ENCODE measurements around the gene WFDC2. TPM values are rescaled to one million over a fixed set of nuclear protein-coding genes. Genes with fewer than 3 reads are reported as not detected.

Gene WFDC2
- total and polyA plus RNA-seq, 2 experiments from 2014 or later, result 12.6 to 99.1 TPM

DNA sequence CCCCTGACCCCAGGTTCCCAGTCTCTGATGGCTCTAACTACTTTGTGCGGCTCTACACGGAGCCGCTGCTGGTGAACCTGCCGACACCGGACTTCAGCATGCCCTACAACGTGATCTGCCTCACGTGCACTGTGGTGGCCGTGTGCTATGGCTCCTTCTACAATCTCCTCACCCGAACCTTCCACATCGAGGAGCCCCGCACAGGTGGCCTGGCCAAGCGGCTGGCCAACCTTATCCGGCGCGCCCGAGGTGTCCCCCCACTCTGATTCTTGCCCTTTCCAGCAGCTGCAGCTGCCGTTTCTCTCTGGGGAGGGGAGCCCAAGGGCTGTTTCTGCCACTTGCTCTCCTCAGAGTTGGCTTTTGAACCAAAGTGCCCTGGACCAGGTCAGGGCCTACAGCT, 44.0 kb upstream of the WFDC2 start:
- Histone ChIP-seq H3K79me2 (no peaks in the 10 kb centered on the region), H3K4me3 (no peak overlapping the region), H3K27me3 (no peaks in the 10 kb centered on the region), H3K9me3 (ENCODE audit: low read depth) (no peaks in the 10 kb centered on the region), H4K20me1 (ENCODE audit: insufficient read depth, poor library complexity, severe bottlenecking) (no peaks in the 10 kb centered on the region), H3K9me2 (replicated peaks; ENCODE audit: insufficient read depth) (no peaks in the 10 kb centered on the region), H2AFZ (no peak overlapping the region), H3K36me3 (replicated peaks; ENCODE audit: insufficient read depth, low read depth) (no peaks in the 10 kb centered on the region), H3K27ac (no peak overlapping the region), H3K4me1 (ENCODE audit: insufficient read depth) (no peaks in the 10 kb centered on the region), H3K4me2 (no peak overlapping the region)
- 96% methylated on average over 17 of the region's 17 CpGs for WGBS (ENCODE audit: low lambda C conversion rate, missing lambda C conversion rate)
- no peak for TF ChIP-seq EZH2phosphoT487 (IDR thresholded peaks at IDR 0.05; ENCODE audit: low read depth, severe bottlenecking, unreplicated experiment)
- no peak for DNase-seq (ENCODE audit: low spot score)

DNA sequence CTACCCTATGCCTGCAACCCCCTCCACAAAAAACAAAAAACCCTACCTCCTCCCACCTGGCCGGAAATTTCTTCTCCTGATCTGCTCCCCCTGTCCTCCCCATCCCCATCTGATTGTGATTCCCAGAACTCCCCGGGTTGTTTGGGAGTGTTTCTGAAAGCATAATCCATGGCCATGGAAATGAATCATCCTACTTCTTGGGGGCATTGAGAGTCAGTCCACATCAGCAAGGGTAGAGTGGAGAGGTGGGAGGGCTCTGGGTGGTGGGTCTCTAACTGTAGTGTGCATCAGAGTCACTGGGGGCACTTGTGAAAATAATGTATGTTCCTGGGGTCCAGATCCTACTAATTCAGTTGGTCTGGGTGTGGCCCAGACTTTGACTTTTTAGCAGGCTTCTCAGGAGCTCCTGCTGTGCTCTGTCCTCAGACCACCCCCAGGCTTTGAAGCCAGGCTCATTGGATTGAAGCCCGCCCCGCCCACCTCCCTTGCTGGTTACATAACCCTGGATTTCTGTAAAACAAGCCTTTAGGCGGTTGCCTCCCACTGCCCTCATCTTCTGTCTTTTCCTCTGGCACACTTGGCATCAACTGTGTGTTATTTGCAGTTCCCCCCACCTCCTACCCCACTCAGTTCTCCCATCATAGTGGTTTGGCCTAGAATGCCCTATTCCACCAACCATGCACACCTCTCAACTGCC, 43.1 kb upstream of the WFDC2 start:
- Histone ChIP-seq H3K27me3 (no peaks in the 10 kb centered on the region), H3K9me2 (replicated peaks; ENCODE audit: insufficient read depth) (no peaks in the 10 kb centered on the region), H4K20me1 (ENCODE audit: insufficient read depth, poor library complexity, severe bottlenecking) (no peaks in the 10 kb centered on the region), H3K4me2 (no peak overlapping the region), H3K36me3 (replicated peaks; ENCODE audit: insufficient read depth, low read depth) (no peaks in the 10 kb centered on the region), H3K27ac (no peak overlapping the region), H2AFZ (no peak overlapping the region), H3K4me3 (no peak overlapping the region), H3K79me2 (no peaks in the 10 kb centered on the region), H3K4me1 (ENCODE audit: insufficient read depth) (no peaks in the 10 kb centered on the region), H3K9me3 (ENCODE audit: low read depth) (no peaks in the 10 kb centered on the region)
- no peak for TF ChIP-seq EZH2phosphoT487 (IDR thresholded peaks at IDR 0.05; ENCODE audit: low read depth, severe bottlenecking, unreplicated experiment)
- TF ChIP-seq EZH2 (IDR thresholded peaks at IDR 0.05; ENCODE audit: borderline replicate concordance), result no peak
- TF ChIP-seq, protein P1, sequence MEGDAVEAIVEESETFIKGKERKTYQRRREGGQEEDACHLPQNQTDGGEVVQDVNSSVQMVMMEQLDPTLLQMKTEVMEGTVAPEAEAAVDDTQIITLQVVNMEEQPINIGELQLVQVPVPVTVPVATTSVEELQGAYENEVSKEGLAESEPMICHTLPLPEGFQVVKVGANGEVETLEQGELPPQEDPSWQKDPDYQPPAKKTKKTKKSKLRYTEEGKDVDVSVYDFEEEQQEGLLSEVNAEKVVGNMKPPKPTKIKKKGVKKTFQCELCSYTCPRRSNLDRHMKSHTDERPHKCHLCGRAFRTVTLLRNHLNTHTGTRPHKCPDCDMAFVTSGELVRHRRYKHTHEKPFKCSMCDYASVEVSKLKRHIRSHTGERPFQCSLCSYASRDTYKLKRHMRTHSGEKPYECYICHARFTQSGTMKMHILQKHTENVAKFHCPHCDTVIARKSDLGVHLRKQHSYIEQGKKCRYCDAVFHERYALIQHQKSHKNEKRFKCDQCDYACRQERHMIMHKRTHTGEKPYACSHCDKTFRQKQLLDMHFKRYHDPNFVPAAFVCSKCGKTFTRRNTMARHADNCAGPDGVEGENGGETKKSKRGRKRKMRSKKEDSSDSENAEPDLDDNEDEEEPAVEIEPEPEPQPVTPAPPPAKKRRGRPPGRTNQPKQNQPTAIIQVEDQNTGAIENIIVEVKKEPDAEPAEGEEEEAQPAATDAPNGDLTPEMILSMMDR (IDR thresholded peaks at IDR 0.05; ENCODE audit: poor library complexity), result no peak
- DNase-seq (ENCODE audit: low spot score), result no peak
- WGBS (ENCODE audit: low lambda C conversion rate, missing lambda C conversion rate), result 91% methylated on average over 5 of the region's 5 CpGs

DNA sequence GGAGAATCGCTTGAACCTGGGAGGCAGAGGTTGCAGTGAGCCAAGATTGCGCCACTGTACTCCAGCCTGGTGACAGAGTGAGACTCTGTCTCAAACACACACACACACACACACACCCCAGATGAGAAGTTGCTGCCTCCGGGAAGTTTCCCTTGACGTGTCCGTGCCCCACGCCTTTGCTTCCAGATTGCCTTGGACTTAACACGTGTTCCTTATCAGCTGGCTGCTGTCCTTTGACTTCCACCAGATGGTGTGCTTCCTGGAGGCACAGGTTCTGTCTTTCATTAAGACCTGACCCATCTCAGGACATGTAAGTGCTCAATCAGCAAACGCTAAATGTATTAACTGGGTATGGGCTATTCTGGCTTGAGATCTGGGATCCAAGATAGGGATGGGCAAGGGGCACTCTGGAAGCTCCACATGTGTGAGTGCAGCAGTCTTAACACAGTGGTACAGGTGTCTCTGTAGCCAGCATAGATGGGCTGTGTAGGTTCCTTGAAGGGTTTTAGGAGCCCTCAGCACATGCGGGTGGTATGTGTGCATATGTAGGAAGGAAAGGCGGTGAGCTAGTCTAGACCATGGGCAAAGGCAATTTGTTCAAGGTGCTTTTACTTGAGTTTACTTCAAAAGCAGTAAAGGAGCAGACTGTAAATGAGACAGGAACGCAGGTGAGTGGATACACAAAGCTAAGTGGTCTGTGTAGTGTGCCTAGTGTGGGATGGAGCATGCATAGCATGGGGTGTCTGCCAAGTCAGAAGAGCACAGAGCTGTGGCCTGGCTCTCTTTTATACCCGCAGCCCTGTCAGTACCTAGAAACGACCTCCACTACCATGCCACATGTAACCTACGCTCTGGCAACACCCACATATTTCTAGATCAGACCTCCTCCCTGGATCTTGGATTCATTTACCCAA, 42.1 kb upstream of the WFDC2 start:
- H3K27ac ChIP-seq, result no peak overlapping the region
- TF ChIP-seq, protein P1 (IDR thresholded peaks at IDR 0.05; ENCODE audit: poor library complexity), result no peak
- no peak for TF ChIP-seq EZH2phosphoT487 (IDR thresholded peaks at IDR 0.05; ENCODE audit: low read depth, severe bottlenecking, unreplicated experiment)
- TF ChIP-seq EZH2 (IDR thresholded peaks at IDR 0.05; ENCODE audit: borderline replicate concordance), result no peak
- H2AFZ ChIP-seq, result no peak overlapping the region
- no peak overlapping the region for H3K4me3 ChIP-seq
- WGBS (ENCODE audit: low lambda C conversion rate, missing lambda C conversion rate), result 74% methylated on average over 14 of the region's 14 CpGs
- H3K79me2 ChIP-seq, result no peaks in the 10 kb centered on the region
- H3K36me3 ChIP-seq (replicated peaks; ENCODE audit: insufficient read depth, low read depth), result no peaks in the 10 kb centered on the region
- no peaks in the 10 kb centered on the region for H3K4me1 ChIP-seq (ENCODE audit: insufficient read depth)
- H3K9me3 ChIP-seq (ENCODE audit: low read depth), result no peaks in the 10 kb centered on the region
- DNase-seq (ENCODE audit: low spot score), result peak; percentile 64
- H3K27me3 ChIP-seq, result no peaks in the 10 kb centered on the region
- H4K20me1 ChIP-seq (ENCODE audit: insufficient read depth, poor library complexity, severe bottlenecking), result no peaks in the 10 kb centered on the region
- no peaks in the 10 kb centered on the region for H3K9me2 ChIP-seq (replicated peaks; ENCODE audit: insufficient read depth)
- no peak overlapping the region for H3K4me2 ChIP-seq

DNA sequence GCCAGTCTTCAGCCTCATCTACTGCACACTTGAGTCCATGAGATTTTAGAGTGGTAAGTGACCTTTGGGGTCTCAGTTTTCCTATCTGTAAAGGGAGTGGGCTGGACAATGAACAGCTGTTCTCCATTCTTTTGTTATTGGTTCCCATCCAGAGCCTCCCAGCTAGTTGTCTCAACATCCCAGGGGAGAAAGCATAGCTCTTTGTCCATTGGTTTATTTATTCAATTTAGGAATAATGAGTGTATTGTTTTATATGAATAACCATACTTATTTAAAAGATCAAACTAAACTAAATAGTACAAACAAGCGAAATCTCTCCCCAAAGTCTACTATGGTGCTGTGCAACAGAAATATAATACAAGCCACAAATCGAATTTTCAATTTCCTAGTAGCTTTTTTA, 39.9 kb upstream of the WFDC2 start:
- no peaks in the 10 kb centered on the region for H3K9me3 ChIP-seq (ENCODE audit: low read depth)
- no peak overlapping the region for H3K4me3 ChIP-seq
- no peak overlapping the region for H2AFZ ChIP-seq
- TF ChIP-seq, protein P1 (IDR thresholded peaks at IDR 0.05; ENCODE audit: poor library complexity), result no peak
- TF ChIP-seq EZH2 (IDR thresholded peaks at IDR 0.05; ENCODE audit: borderline replicate concordance) (no peak), EZH2phosphoT487 (IDR thresholded peaks at IDR 0.05; ENCODE audit: low read depth, severe bottlenecking, unreplicated experiment) (no peak)
- no peaks in the 10 kb centered on the region for H3K27me3 ChIP-seq
- no peak for DNase-seq (ENCODE audit: low spot score)
- 86% methylated on average over 2 of the region's 2 CpGs for WGBS (ENCODE audit: low lambda C conversion rate, missing lambda C conversion rate)
- no peaks in the 10 kb centered on the region for H3K79me2 ChIP-seq
- no peak overlapping the region for H3K27ac ChIP-seq
- H3K4me1 ChIP-seq (ENCODE audit: insufficient read depth), result no peaks in the 10 kb centered on the region
- H3K4me2 ChIP-seq, result no peak overlapping the region
- H3K9me2 ChIP-seq (replicated peaks; ENCODE audit: insufficient read depth), result no peaks in the 10 kb centered on the region
- H3K36me3 ChIP-seq (replicated peaks; ENCODE audit: insufficient read depth, low read depth), result no peaks in the 10 kb centered on the region
- no peaks in the 10 kb centered on the region for H4K20me1 ChIP-seq (ENCODE audit: insufficient read depth, poor library complexity, severe bottlenecking)

Data from hepatocyte (in vitro differentiated cells).